KMS-11 (cell line): ENCODE data around the gene CNTN5.

Source experiments
- H2AFZ ChIP-seq: fragments of 200-600 bp; sonication (generic); 2 replicates; pipeline ENCODE4 v1.6.1; 2016; ENCODE audit warnings: antibody characterized with exemption, mixed run types, low read depth
- H3K27ac ChIP-seq: fragments of 200-600 bp; sonication (generic); 2 replicates; pipeline ENCODE4 v1.6.1; 2016; ENCODE audit warnings: mild to moderate bottlenecking, mixed run types
- H3K27me3 ChIP-seq: fragments of 200-600 bp; sonication (generic); 2 replicates; pipeline ENCODE4 v1.6.1; 2017; ENCODE audit warnings: mild to moderate bottlenecking, low read depth, mixed run types, moderate library complexity; ENCODE audit not compliant: insufficient read depth
- H3K36me3 ChIP-seq: fragments of 200-600 bp; sonication (generic); 2 replicates; pipeline ENCODE4 v1.6.1; 2017; ENCODE audit warnings: mild to moderate bottlenecking, mixed run types; ENCODE audit not compliant: insufficient read depth
- H3K4me1 ChIP-seq: fragments of 200-600 bp; sonication (generic); 2 replicates; pipeline ENCODE4 v1.6.1; 2016; ENCODE audit warnings: mild to moderate bottlenecking, low read depth, mixed run types; ENCODE audit not compliant: poor library complexity, severe bottlenecking
- H3K4me2 ChIP-seq: fragments of 200-600 bp; sonication (generic); 2 replicates; pipeline ENCODE4 v1.7.0; 2016; ENCODE audit warnings: mild to moderate bottlenecking, mixed run types
- H3K4me3 ChIP-seq: fragments of 200-600 bp; sonication (generic); IDR thresholded peaks from 2 replicates; pipeline ENCODE4 v1.6.1; 2017; ENCODE audit warnings: low read depth, low read length, mixed read lengths; ENCODE audit not compliant: insufficient read depth
- H3K79me2 ChIP-seq: fragments of 200-600 bp; sonication (generic); 2 replicates; pipeline ENCODE4 v1.6.1; 2016; ENCODE audit warnings: low read depth, mixed run types; ENCODE audit not compliant: insufficient read depth
- H3K9ac ChIP-seq: fragments of 200-600 bp; sonication (generic); 2 replicates; pipeline ENCODE4 v1.6.1; 2016; ENCODE audit warnings: mild to moderate bottlenecking, mixed run types
- H4K20me1 ChIP-seq: fragments of 200-600 bp; sonication (generic); 2 replicates; pipeline ENCODE4 v1.6.1; 2016; ENCODE audit warnings: mild to moderate bottlenecking, mixed run types; ENCODE audit not compliant: insufficient read depth
- TF ChIP-seq, protein P1 (sequence below): fragments of 200-600 bp; sonication (generic); conservative IDR thresholded peaks from 2 replicates; pipeline ENCODE4 v1.6.1; 2017; ENCODE audit warnings: low read depth, mild to moderate bottlenecking, antibody characterized with exemption, low read length, moderate library complexity, mixed read lengths

Gene CNTN5

DNA sequence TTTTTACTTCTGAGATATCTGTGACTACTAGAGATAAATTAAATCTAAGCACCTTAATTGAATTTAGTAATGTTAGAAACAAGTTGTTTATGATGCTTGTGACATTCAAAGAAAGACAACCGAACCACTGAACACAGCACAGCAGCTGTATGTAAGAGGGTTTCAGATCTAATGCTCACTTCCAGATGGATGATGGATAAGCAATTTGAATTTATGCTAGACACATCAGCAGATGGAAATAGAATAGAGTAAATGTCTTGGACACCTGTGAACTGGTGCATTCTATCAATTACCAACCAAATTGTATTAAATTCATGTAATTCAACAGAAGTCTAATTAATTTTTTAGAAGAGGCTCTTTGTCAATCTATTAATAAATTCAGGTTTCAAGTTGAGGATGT, 306.3 kb downstream of the CNTN5 start:
- Histone ChIP-seq H3K9ac (no peak overlapping the region), H3K4me1 (no peaks in the 10 kb centered on the region), H2AFZ (no peak overlapping the region), H3K4me2 (no peak overlapping the region), H3K79me2 (no peaks in the 10 kb centered on the region), H3K27me3 (no peaks in the 10 kb centered on the region), H3K4me3 (no peak overlapping the region), H3K36me3 (no peaks in the 10 kb centered on the region), H4K20me1 (no peaks in the 10 kb centered on the region), H3K27ac (no peak overlapping the region)
- TF ChIP-seq, protein P1, sequence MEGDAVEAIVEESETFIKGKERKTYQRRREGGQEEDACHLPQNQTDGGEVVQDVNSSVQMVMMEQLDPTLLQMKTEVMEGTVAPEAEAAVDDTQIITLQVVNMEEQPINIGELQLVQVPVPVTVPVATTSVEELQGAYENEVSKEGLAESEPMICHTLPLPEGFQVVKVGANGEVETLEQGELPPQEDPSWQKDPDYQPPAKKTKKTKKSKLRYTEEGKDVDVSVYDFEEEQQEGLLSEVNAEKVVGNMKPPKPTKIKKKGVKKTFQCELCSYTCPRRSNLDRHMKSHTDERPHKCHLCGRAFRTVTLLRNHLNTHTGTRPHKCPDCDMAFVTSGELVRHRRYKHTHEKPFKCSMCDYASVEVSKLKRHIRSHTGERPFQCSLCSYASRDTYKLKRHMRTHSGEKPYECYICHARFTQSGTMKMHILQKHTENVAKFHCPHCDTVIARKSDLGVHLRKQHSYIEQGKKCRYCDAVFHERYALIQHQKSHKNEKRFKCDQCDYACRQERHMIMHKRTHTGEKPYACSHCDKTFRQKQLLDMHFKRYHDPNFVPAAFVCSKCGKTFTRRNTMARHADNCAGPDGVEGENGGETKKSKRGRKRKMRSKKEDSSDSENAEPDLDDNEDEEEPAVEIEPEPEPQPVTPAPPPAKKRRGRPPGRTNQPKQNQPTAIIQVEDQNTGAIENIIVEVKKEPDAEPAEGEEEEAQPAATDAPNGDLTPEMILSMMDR, result no peak

DNA sequence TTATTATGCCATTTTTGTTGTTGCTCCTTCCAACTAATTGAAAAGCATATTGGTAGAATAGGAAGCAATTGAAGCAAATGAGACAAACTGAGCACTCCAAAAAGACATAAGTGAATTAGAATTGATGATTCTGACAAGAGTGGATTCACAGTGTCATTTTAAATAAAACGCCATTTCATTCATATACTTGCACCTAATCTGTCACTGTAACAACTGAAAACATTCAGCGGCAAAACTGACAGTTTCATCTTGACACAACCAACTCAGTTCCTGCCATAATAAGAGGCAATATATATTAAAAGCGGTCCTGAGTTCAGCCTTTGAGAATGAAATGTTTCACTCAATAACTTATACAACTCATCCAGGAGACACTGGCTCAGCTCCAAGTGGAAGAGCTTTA, 306.8 kb downstream of the CNTN5 start:
- no peaks in the 10 kb centered on the region for H3K4me1 ChIP-seq
- no peak overlapping the region for H2AFZ ChIP-seq
- no peaks in the 10 kb centered on the region for H4K20me1 ChIP-seq
- H3K4me3 ChIP-seq, result no peak overlapping the region
- no peak overlapping the region for H3K27ac ChIP-seq
- no peaks in the 10 kb centered on the region for H3K36me3 ChIP-seq
- no peaks in the 10 kb centered on the region for H3K27me3 ChIP-seq
- TF ChIP-seq, protein P1, result no peak
- no peak overlapping the region for H3K9ac ChIP-seq
- no peak overlapping the region for H3K4me2 ChIP-seq
- no peaks in the 10 kb centered on the region for H3K79me2 ChIP-seq

DNA sequence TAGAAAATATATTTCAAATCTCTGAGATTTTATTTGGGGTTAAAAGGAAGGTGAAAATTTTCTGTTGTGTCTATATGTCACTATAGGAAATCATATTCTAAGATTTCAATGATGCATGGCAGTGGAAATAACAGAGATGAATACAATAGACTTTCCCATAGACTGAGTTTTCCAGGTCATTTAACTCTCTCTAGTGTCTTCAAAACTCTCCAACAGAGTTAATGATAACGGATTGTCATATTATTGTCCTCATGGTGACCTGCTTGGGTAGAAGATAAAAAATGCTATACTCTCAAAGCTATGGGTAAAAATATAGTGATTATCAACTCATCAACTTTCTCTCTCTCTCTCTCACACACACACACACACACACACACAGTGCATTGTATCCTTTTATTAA, 312.9 kb downstream of the CNTN5 start:
- no peak overlapping the region for H2AFZ ChIP-seq
- no peaks in the 10 kb centered on the region for H3K27me3 ChIP-seq
- H3K27ac ChIP-seq, result no peak overlapping the region
- H4K20me1 ChIP-seq, result no peaks in the 10 kb centered on the region
- no peaks in the 10 kb centered on the region for H3K36me3 ChIP-seq
- H3K9ac ChIP-seq, result no peak overlapping the region
- H3K4me1 ChIP-seq, result no peaks in the 10 kb centered on the region
- H3K4me3 ChIP-seq, result no peak overlapping the region
- TF ChIP-seq, protein P1, result no peak
- H3K79me2 ChIP-seq, result no peaks in the 10 kb centered on the region
- no peak overlapping the region for H3K4me2 ChIP-seq

DNA sequence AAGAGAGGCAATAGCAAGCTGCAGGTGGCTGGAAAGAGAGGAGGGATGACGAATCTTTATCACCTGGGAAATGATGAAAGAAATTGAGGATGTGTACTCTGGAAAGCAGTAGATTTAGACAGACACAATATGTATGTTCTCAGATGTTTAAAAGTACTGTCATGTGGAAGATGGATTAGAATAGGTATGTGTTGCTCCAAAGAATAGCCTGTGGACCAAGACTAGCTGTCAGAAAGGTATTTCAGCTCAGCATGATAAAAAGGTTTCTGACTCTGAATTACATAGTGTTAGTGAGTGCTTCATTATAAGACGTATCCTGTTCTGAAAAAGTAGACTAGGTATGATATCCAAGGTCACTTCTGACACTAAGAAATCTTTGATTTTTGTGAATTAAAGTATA, 322.4 kb downstream of the CNTN5 start:
- Histone ChIP-seq H3K4me3 (no peak overlapping the region), H3K36me3 (no peaks in the 10 kb centered on the region)
- TF ChIP-seq, protein P1, result no peak

More for the DNA sequence above, 322.4 kb downstream of the CNTN5 start:
- Histone ChIP-seq H3K4me2 (no peak overlapping the region), H4K20me1 (no peaks in the 10 kb centered on the region), H3K9ac (no peak overlapping the region), H3K27me3 (no peaks in the 10 kb centered on the region), H3K27ac (no peak overlapping the region), H3K4me1 (no peaks in the 10 kb centered on the region), H3K79me2 (no peaks in the 10 kb centered on the region), H2AFZ (no peak overlapping the region)
